Dermis blood vessel endothelial cell (primary cell): ENCODE measurements around the gene EGFL6. TPM values are rescaled to one million over a fixed set of nuclear protein-coding genes. Genes with fewer than 3 reads are reported as not detected.
"Not testable (repeated sequence)": the region's sequence is repeated elsewhere in the genome, so short reads cannot be mapped to it uniquely, and the experiment has no call there.

Source experiments
- DNase-seq: peaks from one replicate; pipeline ENCODE4 v3.0.0; 2010
- total RNA-seq: library from RNA; depleted of rRNA; stranded (reverse); fragments of >200 nt; gene quantifications from 2 replicates; pipeline ENCODE4 v1.2.3, GENCODE V29; 2014

The EGFL6 gene
- total RNA-seq, 1 donor from 2014 or later = not detected

GRCh38 chrX:13598877-13599276 is 29.5 kb downstream of the EGFL6 start:
- peak; percentile 10 for DNase-seq

- peak; percentile 0 for DNase-seq
Observed at GRCh38 chrX:13599491-13599890, 30.1 kb downstream of the EGFL6 start.

GRCh38 chrX:13605611-13606010 is 36.2 kb downstream of the EGFL6 start:
- DNase-seq = no peak

GRCh38 chrX:13607331-13607995 is 38.1 kb downstream of the EGFL6 start:
- DNase-seq = no peak

- no peak for DNase-seq
Observed at GRCh38 chrX:13607996-13608365, 38.6 kb downstream of the EGFL6 start.

- DNase-seq = no peak
Observed at GRCh38 chrX:13614154-13614553, 44.8 kb downstream of the EGFL6 start.

GRCh38 chrX:13620207-13620606 is 50.8 kb downstream of the EGFL6 start:
- no peak for DNase-seq

- no peak for DNase-seq
Observed at GRCh38 chrX:13622401-13622964, 53.1 kb downstream of the EGFL6 start.

GRCh38 chrX:13627306-13627705 is 57.9 kb downstream of the EGFL6 start:
- DNase-seq = no peak

- DNase-seq = not testable (repeated sequence)
Observed at GRCh38 chrX:13637224-13637623, 67.8 kb downstream of the EGFL6 start.

- no peak for DNase-seq
Observed at GRCh38 chrX:13638021-13638420, 68.6 kb downstream of the EGFL6 start.

GRCh38 chrX:13638826-13639225 is 69.4 kb downstream of the EGFL6 start:
- DNase-seq = no peak

GRCh38 chrX:13641684-13642083 is 72.3 kb downstream of the EGFL6 start:
- not testable (repeated sequence) for DNase-seq

- DNase-seq = no peak
Observed at GRCh38 chrX:13645464-13646153, 76.2 kb downstream of the EGFL6 start.

GRCh38 chrX:13646154-13646549 is 76.8 kb downstream of the EGFL6 start:
- DNase-seq = peak; percentile 62

GRCh38 chrX:13647709-13648212 is 78.4 kb downstream of the EGFL6 start:
- peak; percentile 62 for DNase-seq

GRCh38 chrX:13648336-13648735 is 78.9 kb downstream of the EGFL6 start:
- not testable (repeated sequence) for DNase-seq

GRCh38 chrX:13649838-13650237 is 80.4 kb downstream of the EGFL6 start:
- DNase-seq = no peak

GRCh38 chrX:13650318-13650717 is 80.9 kb downstream of the EGFL6 start:
- no peak for DNase-seq

GRCh38 chrX:13651150-13651549 is 81.7 kb downstream of the EGFL6 start:
- DNase-seq = no peak

- peak; percentile 61 for DNase-seq
Observed at GRCh38 chrX:13652287-13652793, 82.9 kb downstream of the EGFL6 start.

GRCh38 chrX:13652850-13653693 is 83.7 kb downstream of the EGFL6 start, which contains the start of gene TCEANC:
Gene TCEANC, plus strand, starts transcription at chrX:13653141. Its CDS starts 9,368 bp downstream, at chrX:13662509.
- peak; percentile 95 for DNase-seq

- no peak for DNase-seq
Observed at GRCh38 chrX:13654116-13654515, 84.7 kb downstream of the EGFL6 start.
